ENCODE data around the gene MIPOL1.

The MIPOL1 gene

GRCh38 chr14:37597914-37598746 lies 400.4 kb downstream of the MIPOL1 start:
- H3K4me1 ChIP-seq (ENCODE audit: control insufficient read depth in 1 of 2, insufficient read depth in 1 of 2, low read depth in 1 of 2, low read length in 1 of 2), result peaks cover 0 to 10% of the 10 kb centered on the region in 2 experiments
- no peaks in the 10 kb centered on the region for H3K9me3 ChIP-seq
- no peaks in the 10 kb centered on the region for H3K36me3 ChIP-seq
- H3K27ac ChIP-seq, result no peak overlapping the region
- no peak overlapping the region for H3K4me3 ChIP-seq (ENCODE audit: low read depth in 1 of 2, low read length in 1 of 2)
- TF ChIP-seq, protein P1, sequence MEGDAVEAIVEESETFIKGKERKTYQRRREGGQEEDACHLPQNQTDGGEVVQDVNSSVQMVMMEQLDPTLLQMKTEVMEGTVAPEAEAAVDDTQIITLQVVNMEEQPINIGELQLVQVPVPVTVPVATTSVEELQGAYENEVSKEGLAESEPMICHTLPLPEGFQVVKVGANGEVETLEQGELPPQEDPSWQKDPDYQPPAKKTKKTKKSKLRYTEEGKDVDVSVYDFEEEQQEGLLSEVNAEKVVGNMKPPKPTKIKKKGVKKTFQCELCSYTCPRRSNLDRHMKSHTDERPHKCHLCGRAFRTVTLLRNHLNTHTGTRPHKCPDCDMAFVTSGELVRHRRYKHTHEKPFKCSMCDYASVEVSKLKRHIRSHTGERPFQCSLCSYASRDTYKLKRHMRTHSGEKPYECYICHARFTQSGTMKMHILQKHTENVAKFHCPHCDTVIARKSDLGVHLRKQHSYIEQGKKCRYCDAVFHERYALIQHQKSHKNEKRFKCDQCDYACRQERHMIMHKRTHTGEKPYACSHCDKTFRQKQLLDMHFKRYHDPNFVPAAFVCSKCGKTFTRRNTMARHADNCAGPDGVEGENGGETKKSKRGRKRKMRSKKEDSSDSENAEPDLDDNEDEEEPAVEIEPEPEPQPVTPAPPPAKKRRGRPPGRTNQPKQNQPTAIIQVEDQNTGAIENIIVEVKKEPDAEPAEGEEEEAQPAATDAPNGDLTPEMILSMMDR (IDR thresholded peaks at IDR 0.05), result no peak
- peaks cover 100% of the 10 kb centered on the region for H3K27me3 ChIP-seq

- Histone ChIP-seq H3K36me3 (no peaks in the 10 kb centered on the region), H3K27me3 (peaks cover 100% of the 10 kb centered on the region), H3K9me3 (no peaks in the 10 kb centered on the region), H3K27ac (no peak overlapping the region), H3K4me3 (ENCODE audit: low read depth in 1 of 2, low read length in 1 of 2) (no peak overlapping the region), H3K4me1 (ENCODE audit: control insufficient read depth in 1 of 2, insufficient read depth in 1 of 2, low read depth in 1 of 2, low read length in 1 of 2) (peaks cover 0 to 10% of the 10 kb centered on the region in 2 experiments)
- TF ChIP-seq, protein P1 (IDR thresholded peaks at IDR 0.05), result no peak
Observed at GRCh38 chr14:37598747-37599506, 401.2 kb downstream of the MIPOL1 start.

- H3K27me3 ChIP-seq, result peaks cover 100% of the 10 kb centered on the region
- peaks cover 0 to 10% of the 10 kb centered on the region in 2 experiments for H3K4me1 ChIP-seq (ENCODE audit: control insufficient read depth in 1 of 2, insufficient read depth in 1 of 2, low read depth in 1 of 2, low read length in 1 of 2)
- H3K36me3 ChIP-seq, result no peaks in the 10 kb centered on the region
- H3K4me3 ChIP-seq (ENCODE audit: low read depth in 1 of 2, low read length in 1 of 2), result no peak overlapping the region
- no peak overlapping the region for H3K27ac ChIP-seq
- TF ChIP-seq, protein P1 (IDR thresholded peaks at IDR 0.05), result no peak
- H3K9me3 ChIP-seq, result no peaks in the 10 kb centered on the region
Observed at GRCh38 chr14:37599507-37600368, 402.0 kb downstream of the MIPOL1 start.

GRCh38 chr14:37600880-37601741 lies 403.4 kb downstream of the MIPOL1 start:
- Histone ChIP-seq H3K36me3 (no peaks in the 10 kb centered on the region), H3K9me3 (no peaks in the 10 kb centered on the region), H3K4me1 (ENCODE audit: control insufficient read depth in 1 of 2, insufficient read depth in 1 of 2, low read depth in 1 of 2, low read length in 1 of 2) (peaks cover 0 to under 1% of the 10 kb centered on the region in 2 experiments), H3K4me3 (ENCODE audit: low read depth in 1 of 2, low read length in 1 of 2) (no peak overlapping the region), H3K27me3 (peaks cover 95% of the 10 kb centered on the region), H3K27ac (no peak overlapping the region)
- TF ChIP-seq, protein P1 (IDR thresholded peaks at IDR 0.05), result no peak
